ENCODE results near the gene CLRN1.

- no peak for TF ChIP-seq POLR2A (IDR thresholded peaks at IDR 0.05)
- TF ChIP-seq CTCF (IDR thresholded peaks at IDR 0.05) = no peak
- TF ChIP-seq POLR2AphosphoS5 (IDR thresholded peaks at IDR 0.05) = no peak
- no peak for TF ChIP-seq EP300 (IDR thresholded peaks at IDR 0.05)
These were observed 60.8 kb downstream of the CLRN1 start for GRCh38 chr3:150911771-150912170.
